DOHH2 (cell line): Measurements from ENCODE around the gene NEK4.

Experiments
- H3F3A ChIP-seq: fragments of 200-600 bp; sonication (generic), shearing (Covaris generic); 2 replicates; pipeline ENCODE4 v1.6.0; 2016; ENCODE audit warnings: antibody characterized with exemption, mild to moderate bottlenecking; ENCODE audit not compliant: control insufficient read depth, insufficient read depth
- H3K27ac ChIP-seq: fragments of 200-600 bp; sonication (generic); 2 replicates; pipeline ENCODE4 v1.5.1; 2014; ENCODE audit warnings: low read depth, mild to moderate bottlenecking, low read length, moderate library complexity
- H3K27me3 ChIP-seq: fragments of 200-600 bp; sonication (generic); 2 replicates; pipeline ENCODE4 v1.6.1; 2014; ENCODE audit warnings: mild to moderate bottlenecking, low read length, mixed read lengths; ENCODE audit not compliant: control insufficient read depth
- H3K36me3 ChIP-seq: fragments of 200-600 bp; sonication (generic); 2 replicates; pipeline ENCODE4 v1.6.1; 2014; ENCODE audit warnings: mild to moderate bottlenecking, low read length, moderate library complexity, mixed read lengths; ENCODE audit not compliant: control insufficient read depth
- H3K4me1 ChIP-seq: fragments of 200-600 bp; sonication (generic); 2 replicates; pipeline ENCODE4 v1.6.1; 2014; ENCODE audit warnings: mild to moderate bottlenecking, low read length, mixed read lengths; ENCODE audit not compliant: control insufficient read depth
- H3K4me2 ChIP-seq: fragments of 200-600 bp; sonication (generic); 2 replicates; pipeline ENCODE4 v1.6.0; 2014; ENCODE audit warnings: mild to moderate bottlenecking, low read length, moderate library complexity
- H3K4me3 ChIP-seq: fragments of 200-600 bp; sonication (generic); 2 replicates; pipeline ENCODE4 v1.5.1; 2014; ENCODE audit warnings: mild to moderate bottlenecking, low read length, mixed read lengths
- H3K79me2 ChIP-seq: fragments of 200-600 bp; sonication (generic); 2 replicates; pipeline ENCODE4 v1.6.1; 2014; ENCODE audit warnings: mild to moderate bottlenecking, low read length, mixed read lengths; ENCODE audit not compliant: control insufficient read depth
- H3K9me2 ChIP-seq: fragments of 200-600 bp; sonication (generic); replicated peaks from 2 replicates; pipeline ENCODE4 v1.6.1; 2014; ENCODE audit warnings: mild to moderate bottlenecking, low read length, mixed read lengths; ENCODE audit not compliant: control insufficient read depth
- H3K9me3 ChIP-seq: fragments of 200-600 bp; sonication (generic); 2 replicates; pipeline ENCODE4 v1.6.1; 2014; ENCODE audit warnings: antibody characterized with exemption, low read length, mixed read lengths; ENCODE audit not compliant: control insufficient read depth, insufficient read depth
- H4K20me1 ChIP-seq: fragments of 200-600 bp; sonication (generic); 2 replicates; pipeline ENCODE4 v1.6.0; 2014; ENCODE audit warnings: low read depth, mild to moderate bottlenecking, antibody characterized with exemption, low read length, moderate library complexity; ENCODE audit not compliant: control insufficient read depth, insufficient read depth
- EZH2phosphoT487 ChIP-seq: fragments of 200-600 bp; sonication (generic); IDR thresholded peaks from 2 replicates; pipeline ENCODE4 v1.6.1; 2017; ENCODE audit warnings: borderline replicate concordance, mild to moderate bottlenecking, antibody characterized with exemption, low read length, moderate library complexity, mixed read lengths
- TF ChIP-seq, protein P1 (sequence below): fragments of 200-600 bp; sonication (generic); IDR thresholded peaks from one replicate; pipeline ENCODE4 v1.5.1; 2014; ENCODE audit warnings: antibody characterized with exemption, mild to moderate bottlenecking, low read depth, low read length; ENCODE audit not compliant: poor library complexity, severe bottlenecking

Gene NEK4

DNA sequence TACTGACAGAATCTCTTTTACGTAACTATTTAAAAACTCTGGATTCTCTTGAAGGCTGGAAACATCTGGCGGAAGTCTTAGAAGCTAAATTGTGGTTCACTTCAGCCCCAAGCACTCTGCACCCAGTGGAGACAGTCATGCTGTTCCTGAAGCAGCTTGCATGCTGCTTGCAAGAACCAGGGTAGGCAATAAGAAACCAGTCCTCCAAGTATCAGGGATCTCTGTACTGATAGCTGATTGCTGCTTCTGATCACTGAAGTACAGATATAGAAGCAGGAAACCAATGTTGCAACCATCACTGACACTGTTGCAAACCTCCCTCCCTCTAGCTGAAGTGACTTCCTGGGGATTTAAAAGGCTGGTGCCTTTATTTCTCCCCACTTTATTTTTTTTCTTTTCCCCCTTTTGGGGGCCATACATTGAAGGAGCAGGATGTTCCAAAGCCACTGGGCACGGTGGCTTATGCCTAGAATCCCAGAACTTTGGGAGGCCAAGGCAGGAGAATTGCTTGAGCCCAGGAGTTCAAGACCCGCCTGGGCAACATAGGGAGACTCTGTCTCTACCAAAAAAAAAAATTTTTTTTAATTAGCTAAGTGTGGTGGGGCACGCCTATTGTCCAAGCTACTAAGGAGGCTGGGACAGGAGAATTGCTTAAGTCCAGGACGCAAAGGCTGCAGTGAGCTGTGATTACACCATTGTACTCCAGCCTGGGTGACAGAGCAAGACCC, 49.6 kb downstream of the NEK4 start:
- Histone ChIP-seq H3F3A (peaks cover 17% of the 10 kb centered on the region), H3K9me3 (no peaks in the 10 kb centered on the region), H3K4me1 (peaks cover 36% of the 10 kb centered on the region), H3K27me3 (no peaks in the 10 kb centered on the region), H3K36me3 (peaks cover 7% of the 10 kb centered on the region), H3K27ac (peak overlapping the region; percentile 25), H3K4me3 (peak overlapping the region; percentile 45), H3K9me2 (no peaks in the 10 kb centered on the region), H3K79me2 (no peaks in the 10 kb centered on the region), H3K4me2 (peak overlapping the region; percentile 63), H4K20me1 (0 out of 2 replicates have a peak, but pooled peaks cover 3% of the 10 kb centered on the region)
- TF ChIP-seq, protein P1, sequence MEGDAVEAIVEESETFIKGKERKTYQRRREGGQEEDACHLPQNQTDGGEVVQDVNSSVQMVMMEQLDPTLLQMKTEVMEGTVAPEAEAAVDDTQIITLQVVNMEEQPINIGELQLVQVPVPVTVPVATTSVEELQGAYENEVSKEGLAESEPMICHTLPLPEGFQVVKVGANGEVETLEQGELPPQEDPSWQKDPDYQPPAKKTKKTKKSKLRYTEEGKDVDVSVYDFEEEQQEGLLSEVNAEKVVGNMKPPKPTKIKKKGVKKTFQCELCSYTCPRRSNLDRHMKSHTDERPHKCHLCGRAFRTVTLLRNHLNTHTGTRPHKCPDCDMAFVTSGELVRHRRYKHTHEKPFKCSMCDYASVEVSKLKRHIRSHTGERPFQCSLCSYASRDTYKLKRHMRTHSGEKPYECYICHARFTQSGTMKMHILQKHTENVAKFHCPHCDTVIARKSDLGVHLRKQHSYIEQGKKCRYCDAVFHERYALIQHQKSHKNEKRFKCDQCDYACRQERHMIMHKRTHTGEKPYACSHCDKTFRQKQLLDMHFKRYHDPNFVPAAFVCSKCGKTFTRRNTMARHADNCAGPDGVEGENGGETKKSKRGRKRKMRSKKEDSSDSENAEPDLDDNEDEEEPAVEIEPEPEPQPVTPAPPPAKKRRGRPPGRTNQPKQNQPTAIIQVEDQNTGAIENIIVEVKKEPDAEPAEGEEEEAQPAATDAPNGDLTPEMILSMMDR, result no peak
- TF ChIP-seq EZH2phosphoT487, result no peak

DNA sequence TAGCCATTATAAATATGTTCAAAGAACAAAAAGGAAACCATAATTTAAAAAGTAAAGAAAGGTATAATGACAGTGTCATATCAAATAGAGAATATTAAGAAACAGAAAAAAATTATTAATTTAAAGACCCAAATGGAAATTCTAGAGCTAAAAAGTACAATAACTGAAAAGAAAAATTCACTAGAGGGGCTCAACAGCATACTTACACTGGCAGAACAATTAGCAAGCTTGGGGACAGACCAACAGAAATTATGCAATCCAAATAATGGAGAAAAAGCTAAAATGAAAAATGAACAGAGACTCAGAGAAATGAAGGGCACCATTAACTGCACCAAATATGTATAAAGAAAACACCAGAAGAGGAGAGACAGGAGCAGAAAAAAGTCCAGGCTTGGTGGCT, 51.1 kb downstream of the NEK4 start:
- H3K9me2 ChIP-seq, result no peaks in the 10 kb centered on the region
- no peak for TF ChIP-seq EZH2phosphoT487
- TF ChIP-seq, protein P1, result no peak
- no peaks in the 10 kb centered on the region for H3K27me3 ChIP-seq
- no peak overlapping the region for H3K4me3 ChIP-seq
- H4K20me1 ChIP-seq, result 0 out of 2 replicates have a peak, but pooled peaks cover 3% of the 10 kb centered on the region
- no peak overlapping the region for H3K27ac ChIP-seq
- no peaks in the 10 kb centered on the region for H3K79me2 ChIP-seq
- no peaks in the 10 kb centered on the region for H3K9me3 ChIP-seq
- peaks cover 7% of the 10 kb centered on the region for H3K36me3 ChIP-seq
- peaks cover 36% of the 10 kb centered on the region for H3K4me1 ChIP-seq
- no peak overlapping the region for H3K4me2 ChIP-seq
- H3F3A ChIP-seq, result peaks cover 13% of the 10 kb centered on the region

DNA sequence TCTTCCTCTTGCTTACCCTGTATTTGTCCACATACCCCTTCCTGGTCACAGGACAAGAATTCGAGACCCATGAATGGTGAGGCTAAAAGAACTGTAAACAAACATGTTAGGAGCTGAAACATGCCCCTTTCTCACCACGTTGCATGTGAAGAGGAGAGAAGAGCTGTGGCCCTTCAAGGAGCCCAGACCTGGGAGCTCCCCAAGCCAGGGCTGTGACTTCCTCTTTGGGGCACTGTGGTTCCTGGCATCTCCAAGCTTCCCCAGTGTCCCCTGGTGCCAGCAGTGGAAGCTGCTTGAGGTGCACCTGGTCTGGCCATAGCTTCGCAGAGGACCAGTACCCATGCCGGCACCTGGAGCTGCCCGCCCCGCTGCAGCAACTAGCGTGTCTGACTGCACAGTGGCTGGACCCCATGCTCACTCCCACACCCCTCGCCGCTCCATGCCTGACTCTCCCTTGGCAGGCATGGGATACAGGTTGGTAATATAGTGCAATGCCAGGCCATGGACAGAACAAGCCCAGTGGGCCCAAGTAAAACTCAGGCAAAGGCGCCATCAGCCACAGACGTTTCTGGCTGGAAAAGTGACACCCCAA, 54.9 kb downstream of the NEK4 start:
- TF ChIP-seq, protein P1, result no peak
- TF ChIP-seq EZH2phosphoT487, result no peak
- Histone ChIP-seq H3K4me2 (no peak overlapping the region), H3F3A (peaks cover 20% of the 10 kb centered on the region), H3K4me1 (peaks cover 13% of the 10 kb centered on the region), H3K27ac (no peak overlapping the region), H3K4me3 (no peak overlapping the region), H3K9me3 (no peaks in the 10 kb centered on the region), H3K36me3 (peaks cover 11% of the 10 kb centered on the region), H4K20me1 (0 out of 2 replicates have a peak, but pooled peaks cover 7% of the 10 kb centered on the region), H3K9me2 (no peaks in the 10 kb centered on the region), H3K27me3 (no peaks in the 10 kb centered on the region), H3K79me2 (no peaks in the 10 kb centered on the region)
